Measurements from ENCODE around the gene ITGB4. TPM values are rescaled to one million over a fixed set of nuclear protein-coding genes. Genes with fewer than 3 reads are reported as not detected.

The ITGB4 gene
- total RNA-seq, 1 donor from 2014 or later, result 9.7 TPM

- Mint-ChIP-seq H3K9me3 (ENCODE audit: low read depth) (no peaks in the 10 kb centered on the region), H3K4me3 (ENCODE audit: low read depth) (no peak overlapping the region), H3K4me1 (ENCODE audit: low read depth) (no peaks in the 10 kb centered on the region), H3K27ac (peak overlapping the region; percentile 45), H3K27me3 (no peaks in the 10 kb centered on the region), H3K36me3 (ENCODE audit: insufficient read depth) (no peaks in the 10 kb centered on the region)
- TF ChIP-seq CTCF (IDR thresholded peaks at IDR 0.05; ENCODE audit: unreplicated experiment), result no peak
- DNase-seq (ENCODE audit: low spot score, unreplicated experiment), result no peak
These were observed 85.7 kb downstream of the ITGB4 start for GRCh38 chr17:75806822-75807500.

Small RNA genes within 50 kb of the gene (microRNA-seq; reads per million reads assigned to microRNA genes)
- not detected for gene MIR4738 (ENCODE audit: borderline number of aligned reads, unreplicated experiment)

Other genes with a start within 250 kb of the ITGB4 start
- 47.6 and 50.6 TPM in 2 replicates for gene CASKIN2, start 205.9 kb upstream of the ITGB4 start, total RNA-seq
- gene TSEN54, start 204.9 kb upstream of the ITGB4 start, total RNA-seq, result 56.0 and 56.4 TPM in 2 replicates
- 232 and 235 TPM in 2 replicates for gene LLGL2, start 195.8 kb upstream of the ITGB4 start, total RNA-seq
- gene MYO15B, start 133.7 kb upstream of the ITGB4 start, total RNA-seq, result 336 and 337 TPM in 2 replicates
- gene SMIM5, start 88.0 kb upstream of the ITGB4 start, total RNA-seq, result 3.3 and 4.4 TPM in 2 replicates
- 66.8 and 67.7 TPM in 2 replicates for gene RECQL5, start 54.3 kb upstream of the ITGB4 start, total RNA-seq
- gene SAP30BP, start 54.1 kb upstream of the ITGB4 start, total RNA-seq, result 102 and 103 TPM in 2 replicates
- 11.2 and 12.7 TPM in 2 replicates for gene GALK1, start 43.7 kb downstream of the ITGB4 start, total RNA-seq
- gene UNK, start 63.3 kb downstream of the ITGB4 start, total RNA-seq, result 70.0 and 72.8 TPM in 2 replicates
- gene UNC13D, start 122.9 kb downstream of the ITGB4 start, total RNA-seq, result 2.7 and 3.1 TPM in 2 replicates
- gene WBP2, start 133.9 kb downstream of the ITGB4 start, total RNA-seq, result 47.9 and 57.7 TPM in 2 replicates
- gene TRIM47, start 157.1 kb downstream of the ITGB4 start, total RNA-seq, result 0.42 and 1.0 TPM in 2 replicates
- gene TRIM65, start 175.5 kb downstream of the ITGB4 start, total RNA-seq, result 13.9 and 17.1 TPM in 2 replicates
- gene MRPL38, start 183.4 kb downstream of the ITGB4 start, total RNA-seq, result 82.7 and 94.0 TPM in 2 replicates
- gene FBF1, start 219.6 kb downstream of the ITGB4 start, total RNA-seq, result 24.8 and 29.9 TPM in 2 replicates

Data from progenitor cell of endocrine pancreas (in vitro differentiated cells).